ENCODE measurements around the gene TMEM201. TPM values are rescaled to one million over a fixed set of nuclear protein-coding genes. Genes with fewer than 3 reads are reported as not detected.

Gene TMEM201
- total and polyA plus RNA-seq, 2 of the 4 experiments (the other 2 are of a cell fraction): 1.3 to 8.7 TPM

DNA sequence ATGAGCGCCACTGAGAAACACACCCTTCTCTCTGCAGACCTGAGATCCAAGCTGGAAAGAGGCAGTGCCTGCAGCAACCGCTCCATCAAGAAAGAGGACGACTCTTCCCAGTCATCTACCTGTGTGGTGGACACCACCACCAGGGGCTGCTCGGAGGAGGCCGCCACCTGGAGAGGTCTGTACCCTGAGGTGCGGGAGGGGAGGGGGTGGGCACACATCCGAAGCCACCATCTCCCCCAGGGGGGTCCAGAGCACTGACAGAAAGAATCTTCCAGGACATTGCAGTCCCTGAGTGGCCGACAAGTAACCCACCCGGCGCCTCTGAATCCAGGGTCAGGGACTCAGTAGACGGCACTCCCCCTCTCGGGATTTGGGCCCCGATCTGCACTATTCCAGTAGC is 23.0 kb downstream of the TMEM201 start:
- H2BK120ac ChIP-seq (ENCODE audit: low read depth, low read length): no peak overlapping the region
- H2AK5ac ChIP-seq (ENCODE audit: low read depth, low read length): no peak overlapping the region
- no peak overlapping the region for H2BK20ac ChIP-seq (ENCODE audit: low read depth, low read length)
- in situ Hi-C loops (cut with MboI; ENCODE audit: low sequenced_read_pairs): no loop called here
- no peaks in the 10 kb centered on the region for H3K9me3 ChIP-seq (ENCODE audit: control insufficient read depth, insufficient read depth, low read length)
- H3K36me3 ChIP-seq (ENCODE audit: control insufficient read depth, insufficient read depth, low read length): peaks cover 22% of the 10 kb centered on the region
- no peak overlapping the region for H3K56ac ChIP-seq (ENCODE audit: extremely low read depth, insufficient read depth, low read length)
- dilution Hi-C loops (cut with HindIII; ENCODE audit: low sequenced_read_pairs, unreplicated experiment): no loop called here
- no peaks in the 10 kb centered on the region for H3K27me3 ChIP-seq (ENCODE audit: control insufficient read depth, insufficient read depth, low read length)
- H3K9me1 ChIP-seq (ENCODE audit: insufficient read depth, low read length): no peaks in the 10 kb centered on the region
- intact Hi-C loops (cut with micrococcal nuclease): no loop called here
- WGBS, 2 experiments (ENCODE audit: extremely low coverage in 2 of 2, insufficient read length in 1 of 2): no CpG with 5 or more reads among the region's 13 CpGs
- no peak overlapping the region for H3K4me3 ChIP-seq (ENCODE audit: insufficient read depth, low read depth, low read length)
- no peak overlapping the region for H3K27ac ChIP-seq (ENCODE audit: insufficient read depth, low read length)
- H3K23ac ChIP-seq (ENCODE audit: low read depth, low read length): no peak overlapping the region
- H2BK5ac ChIP-seq (ENCODE audit: low read depth, low read length, poor library complexity, severe bottlenecking): no peak overlapping the region
- ChIA-PET CTCF (no interaction called here), POLR2A (ENCODE audit: unreplicated experiment) (no interaction called here)
- H3K9ac ChIP-seq (ENCODE audit: low read depth, low read length): no peak overlapping the region
- H3K4me1 ChIP-seq (ENCODE audit: control insufficient read depth, insufficient read depth, low read length): no peaks in the 10 kb centered on the region
- H2BK15ac ChIP-seq (ENCODE audit: low read depth, low read length): no peak overlapping the region
- H3K18ac ChIP-seq (ENCODE audit: low read depth, low read length): no peak overlapping the region
- no peak for TF ChIP-seq SMC3 (IDR thresholded peaks at IDR 0.05; ENCODE audit: low read depth, low read length)
- no peak for TF ChIP-seq RFX5 (IDR thresholded peaks at IDR 0.05; ENCODE audit: low read depth, low read length)
- TF ChIP-seq, protein P1, sequence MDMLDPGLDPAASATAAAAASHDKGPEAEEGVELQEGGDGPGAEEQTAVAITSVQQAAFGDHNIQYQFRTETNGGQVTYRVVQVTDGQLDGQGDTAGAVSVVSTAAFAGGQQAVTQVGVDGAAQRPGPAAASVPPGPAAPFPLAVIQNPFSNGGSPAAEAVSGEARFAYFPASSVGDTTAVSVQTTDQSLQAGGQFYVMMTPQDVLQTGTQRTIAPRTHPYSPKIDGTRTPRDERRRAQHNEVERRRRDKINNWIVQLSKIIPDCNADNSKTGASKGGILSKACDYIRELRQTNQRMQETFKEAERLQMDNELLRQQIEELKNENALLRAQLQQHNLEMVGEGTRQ (IDR thresholded peaks at IDR 0.05; ENCODE audit: low read depth, low read length): no peak
- no peak for TF ChIP-seq RCOR1 (IDR thresholded peaks at IDR 0.05; ENCODE audit: insufficient replicate concordance, low read length)
- TF ChIP-seq, protein P2, sequence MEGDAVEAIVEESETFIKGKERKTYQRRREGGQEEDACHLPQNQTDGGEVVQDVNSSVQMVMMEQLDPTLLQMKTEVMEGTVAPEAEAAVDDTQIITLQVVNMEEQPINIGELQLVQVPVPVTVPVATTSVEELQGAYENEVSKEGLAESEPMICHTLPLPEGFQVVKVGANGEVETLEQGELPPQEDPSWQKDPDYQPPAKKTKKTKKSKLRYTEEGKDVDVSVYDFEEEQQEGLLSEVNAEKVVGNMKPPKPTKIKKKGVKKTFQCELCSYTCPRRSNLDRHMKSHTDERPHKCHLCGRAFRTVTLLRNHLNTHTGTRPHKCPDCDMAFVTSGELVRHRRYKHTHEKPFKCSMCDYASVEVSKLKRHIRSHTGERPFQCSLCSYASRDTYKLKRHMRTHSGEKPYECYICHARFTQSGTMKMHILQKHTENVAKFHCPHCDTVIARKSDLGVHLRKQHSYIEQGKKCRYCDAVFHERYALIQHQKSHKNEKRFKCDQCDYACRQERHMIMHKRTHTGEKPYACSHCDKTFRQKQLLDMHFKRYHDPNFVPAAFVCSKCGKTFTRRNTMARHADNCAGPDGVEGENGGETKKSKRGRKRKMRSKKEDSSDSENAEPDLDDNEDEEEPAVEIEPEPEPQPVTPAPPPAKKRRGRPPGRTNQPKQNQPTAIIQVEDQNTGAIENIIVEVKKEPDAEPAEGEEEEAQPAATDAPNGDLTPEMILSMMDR (conservative IDR thresholded peaks at IDR 0.05; ENCODE audit: low read depth, low read length): no peak
- H4K5ac ChIP-seq (ENCODE audit: low read depth, low read length): no peak overlapping the region
- no peak overlapping the region for H3K14ac ChIP-seq (replicated peaks; ENCODE audit: low read depth, low read length)
- no peak overlapping the region for H2AFZ ChIP-seq (replicated peaks; ENCODE audit: low read length, poor library complexity)
- H3K4me2 ChIP-seq (ENCODE audit: low read depth, low read length): no peak overlapping the region
- H4K8ac ChIP-seq (ENCODE audit: low read depth in 2 of 2, low read length in 2 of 2): no peak overlapping the region
- peak overlapping the region; percentile 13 for H2AK9ac ChIP-seq (replicated peaks; ENCODE audit: low read depth, low read length, poor library complexity)
- BruUV-seq (replicated peaks): no TSS peak
- no peaks in the 10 kb centered on the region for H4K20me1 ChIP-seq (ENCODE audit: insufficient read depth, low read length)
- no peak overlapping the region for H4K91ac ChIP-seq (ENCODE audit: insufficient read depth, low read depth, low read length)
- DNase-seq: no peak
- H3K4ac ChIP-seq (ENCODE audit: low read depth, low read length): no peak overlapping the region
- no peaks in the 10 kb centered on the region for H3K79me1 ChIP-seq (ENCODE audit: low read depth in 1 of 2, low read length in 2 of 2)
- no peak for ATAC-seq (ENCODE audit: low read depth)

Measured in IMR-90 (cell line).